Measurements from ENCODE around the gene DGCR2. TPM values are rescaled to one million over a fixed set of nuclear protein-coding genes. Genes with fewer than 3 reads are reported as not detected.

The DGCR2 gene
- total RNA-seq, 1 donor from 2014 or later: 39.5 TPM

GRCh38 chr22:19126309-19127273, 4.4 kb upstream of the DGCR2 start:
- no peak for DNase-seq

DNA sequence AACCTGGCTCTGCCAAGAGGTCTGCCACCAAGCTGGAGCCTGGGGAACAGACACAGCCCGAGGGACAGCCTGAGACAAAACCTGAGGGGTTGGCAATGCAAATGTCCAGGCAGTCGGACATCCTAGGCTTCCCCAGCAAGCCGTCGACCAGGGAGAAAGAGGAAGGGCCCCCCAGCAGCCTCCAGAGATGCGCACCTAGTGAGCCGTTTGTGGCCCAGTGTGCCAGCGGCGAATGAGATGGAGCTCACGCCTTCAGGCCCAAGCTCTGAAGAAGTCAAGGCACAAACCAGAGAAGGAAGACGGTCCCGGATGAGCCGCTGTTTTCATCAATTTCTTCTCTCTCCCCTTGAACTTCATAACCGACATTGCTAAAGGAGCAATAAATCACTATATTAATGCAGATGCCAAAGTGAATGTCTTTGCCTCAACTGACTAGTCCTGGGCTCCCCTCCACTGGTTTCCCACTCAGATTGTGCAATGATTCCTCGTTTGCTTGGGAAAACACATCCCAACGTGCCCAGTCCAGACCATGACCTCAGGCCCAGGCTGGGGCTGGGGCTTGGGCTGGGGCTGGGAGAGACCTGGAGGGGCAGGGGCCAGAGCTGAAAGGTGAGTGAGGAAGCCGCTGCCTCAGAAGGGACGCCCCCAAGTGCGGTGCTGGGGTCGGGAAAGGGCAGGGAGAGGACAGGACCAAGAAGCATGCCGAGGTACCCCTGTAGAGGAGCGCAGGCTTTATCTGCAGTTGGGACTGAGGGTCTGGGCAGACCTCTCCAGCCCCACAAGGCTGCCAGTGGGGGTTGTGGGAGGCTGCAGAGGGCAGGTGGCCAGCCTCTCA, 3.5 kb upstream of the DGCR2 start:
- no peak for DNase-seq

DNA sequence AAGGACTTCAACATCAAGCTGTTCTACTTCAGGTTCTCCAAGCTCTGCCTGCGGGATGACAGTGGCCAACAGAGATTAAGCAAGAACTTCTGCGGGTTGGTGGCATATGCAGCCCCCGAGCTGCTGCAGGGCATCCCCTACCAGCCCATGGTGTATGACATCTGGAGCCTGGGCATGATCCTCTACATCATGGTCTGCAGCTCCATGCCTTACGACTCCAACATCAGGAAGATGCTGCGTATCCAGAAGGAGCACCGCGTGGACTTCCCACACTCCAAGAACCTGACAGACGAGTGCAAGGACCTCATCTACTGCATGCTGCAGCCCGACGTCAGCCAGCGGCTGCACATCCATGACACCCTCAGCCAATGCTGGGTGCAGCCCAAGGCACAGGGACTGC, 2.8 kb upstream of the DGCR2 start:
- no peak for DNase-seq

GRCh38 chr22:19124377-19124776, 2.2 kb upstream of the DGCR2 start:
- DNase-seq: no peak

- no peak for DNase-seq
These were observed 1.7 kb upstream of the DGCR2 start for GRCh38 chr22:19123936-19124335.

DNA sequence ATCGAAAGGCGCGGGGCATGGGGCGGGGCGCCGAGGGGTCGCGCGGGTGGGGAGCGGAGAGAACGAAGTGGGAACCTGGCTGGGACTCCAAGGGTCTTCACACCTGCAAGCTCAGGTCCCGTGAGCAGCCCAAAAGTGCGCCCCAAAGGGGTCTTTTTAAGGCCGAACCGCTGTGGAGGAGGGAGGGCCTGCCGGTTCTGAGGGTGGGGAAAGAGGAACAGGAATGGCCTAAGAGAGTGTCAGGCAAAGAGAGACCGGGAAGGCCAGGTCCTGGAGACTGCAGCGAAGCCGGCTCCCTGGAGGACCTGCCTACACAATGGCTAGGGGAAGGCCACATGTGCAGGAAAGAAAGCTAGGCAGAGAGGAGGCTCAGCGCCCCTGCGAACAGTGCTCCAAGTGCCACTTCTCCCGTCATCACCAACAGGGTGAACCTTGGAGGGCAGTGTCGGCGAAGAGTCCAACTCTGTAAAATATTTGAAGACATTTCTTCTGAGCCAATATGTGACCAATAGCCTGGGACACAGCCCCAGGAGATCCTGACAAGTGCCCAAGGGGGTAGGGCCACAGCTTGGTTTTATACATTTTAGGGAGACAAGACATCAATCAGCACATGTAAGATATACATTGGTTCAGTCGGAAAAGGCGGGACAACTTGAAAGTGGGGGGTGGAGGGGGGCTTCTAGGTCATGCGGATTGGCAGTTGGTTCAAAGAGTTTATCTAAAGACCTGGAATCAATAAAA, 710 bp upstream of the DGCR2 start:
- no peak for DNase-seq

GRCh38 chr22:19121631-19122142, 525 bp downstream of the DGCR2 start:
- DNase-seq: no peak

GRCh38 chr22:19120829-19121630, 1.2 kb downstream of the DGCR2 start:
- no peak for DNase-seq

- DNase-seq: no peak
These were observed 2.3 kb downstream of the DGCR2 start for GRCh38 chr22:19119949-19120348.

DNA sequence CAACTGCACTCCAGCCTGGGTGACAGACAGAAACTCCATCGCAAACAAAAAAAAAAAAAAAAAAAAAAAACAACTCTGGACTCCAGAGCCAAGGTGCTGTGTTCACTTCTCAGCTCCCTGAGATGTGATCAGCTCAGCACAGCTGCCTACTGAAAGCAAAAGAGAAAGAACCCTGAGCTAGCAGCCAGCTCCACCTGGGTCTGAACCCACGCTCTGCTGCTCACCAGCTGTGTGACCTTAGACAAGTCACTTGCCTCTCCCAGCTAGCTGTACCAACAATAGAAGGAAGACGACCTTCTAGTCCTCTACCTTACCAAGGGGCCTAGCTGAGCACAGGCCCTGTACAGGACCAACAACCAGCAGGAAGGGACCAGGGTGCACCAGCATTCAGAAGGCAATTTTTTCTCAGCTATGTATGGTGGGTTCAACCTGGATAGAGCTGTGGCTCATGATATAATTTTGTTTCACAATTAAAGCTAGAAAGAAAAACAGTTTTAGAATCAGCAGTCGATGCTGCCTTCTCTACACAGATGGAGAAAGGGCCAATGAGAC, 3.8 kb downstream of the DGCR2 start:
- no peak for DNase-seq

GRCh38 chr22:19117111-19117512, 5.1 kb downstream of the DGCR2 start:
- DNase-seq: no peak

- no peak for DNase-seq
These were observed 6.6 kb downstream of the DGCR2 start for GRCh38 chr22:19115628-19116027.

GRCh38 chr22:19114984-19115552, 7.1 kb downstream of the DGCR2 start:
- no peak for DNase-seq

DNA sequence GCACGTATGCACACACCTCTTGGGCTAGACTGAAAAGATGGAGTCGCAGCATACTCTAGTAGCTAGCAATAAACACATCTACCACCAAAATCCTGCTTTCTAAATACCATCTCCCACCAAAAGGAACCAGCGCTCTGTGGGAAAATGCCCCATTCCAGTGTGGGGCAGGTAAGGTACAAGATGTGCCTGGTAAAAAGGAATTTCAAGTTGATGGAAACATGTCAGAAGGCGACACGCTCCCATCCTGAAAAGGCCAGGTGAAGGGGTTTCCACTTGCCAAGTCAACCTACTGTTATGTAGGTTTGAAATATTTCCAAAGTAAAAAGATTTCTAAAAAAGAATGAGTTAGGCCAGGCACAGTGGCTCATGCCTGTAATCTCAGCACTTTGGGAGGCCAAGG, 8.8 kb downstream of the DGCR2 start:
- DNase-seq: no peak

DNA sequence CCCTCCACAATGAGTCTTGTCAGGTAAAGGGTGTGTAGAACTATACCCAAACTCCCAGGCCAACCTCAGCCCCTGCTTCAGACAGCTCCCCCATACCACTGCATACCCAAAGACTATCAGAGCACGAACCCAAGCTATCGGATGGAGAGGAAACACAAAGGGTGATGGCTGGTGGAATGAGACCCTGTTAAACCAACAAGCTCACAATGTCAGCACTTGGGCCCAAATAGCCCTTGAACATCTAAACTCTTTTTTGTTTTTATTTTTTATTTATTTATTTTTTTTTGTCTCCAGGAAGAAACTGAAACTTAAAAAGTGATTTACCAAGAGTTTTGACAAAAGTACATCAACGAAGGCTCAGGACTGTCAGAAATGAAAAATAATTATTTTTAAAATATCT, 10.6 kb downstream of the DGCR2 start:
- DNase-seq: no peak

- DNase-seq: no peak
These were observed 11.1 kb downstream of the DGCR2 start for GRCh38 chr22:19111140-19111539.

GRCh38 chr22:19110646-19111045, 11.6 kb downstream of the DGCR2 start:
- DNase-seq: no peak

- no peak for DNase-seq
These were observed 12.2 kb downstream of the DGCR2 start for GRCh38 chr22:19110064-19110458.

- DNase-seq: no peak
These were observed 12.8 kb downstream of the DGCR2 start for GRCh38 chr22:19109198-19110063.

DNA sequence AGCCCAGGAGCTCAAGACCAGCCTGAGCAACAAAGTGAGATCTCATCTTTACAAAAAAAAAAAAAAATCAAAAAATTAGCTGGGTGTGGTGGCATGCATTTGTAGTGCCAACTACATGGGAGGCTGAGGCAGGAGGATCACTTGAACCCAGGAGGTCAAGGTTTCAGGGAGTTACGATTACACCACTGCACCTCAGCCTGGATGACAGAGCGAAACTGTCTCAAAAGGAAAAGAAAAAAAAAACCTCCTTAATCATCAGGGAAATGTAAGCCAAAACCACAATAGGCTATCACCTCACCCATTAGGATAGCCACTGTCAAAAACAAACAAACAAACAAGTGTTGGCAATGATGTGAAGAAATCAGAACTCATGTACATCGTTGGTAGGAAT, 13.4 kb downstream of the DGCR2 start:
- no peak for DNase-seq

Data from skin of body (tissue), 2 donors.